Activated T-cell treated with anti-CD3 and anti-CD28 coated beads, Interleukin-2, amount 50 U/mL, for 4 hours (primary cell): ENCODE data around the gene LILRA2. TPM values are rescaled to one million over a fixed set of nuclear protein-coding genes. Genes with fewer than 3 reads are reported as not detected.
"Not testable (repeated sequence)": the region's sequence is repeated elsewhere in the genome, so short reads cannot be mapped to it uniquely, and the experiment has no call there.

Experiments used
- ATAC-seq, 2 donors: fragments of 200-7000 bp; cut with Tn5 transposase; one replicate each; pipeline ENCODE4 v1.10.0; 2021
- DNase-seq: peaks from one replicate; pipeline ENCODE4 v3.0.0-alpha.2; 2020
- H3K27me3 Mint-ChIP-seq: one replicate; pipeline ENCODE4 v1.8.0; 2021; ENCODE audit warnings: low read depth, mixed read lengths
- H3K36me3 Mint-ChIP-seq: one replicate; pipeline ENCODE4 v1.8.0; 2022; ENCODE audit warnings: mixed read lengths; ENCODE audit not compliant: insufficient read depth
- H3K4me1 Mint-ChIP-seq: one replicate; pipeline ENCODE4 v1.8.0; 2021; ENCODE audit warnings: low read depth, mixed read lengths
- H3K4me3 Mint-ChIP-seq: one replicate; pipeline ENCODE4 v1.8.0; 2021; ENCODE audit warnings: mild to moderate bottlenecking, moderate library complexity, mixed read lengths
- H3K9me3 Mint-ChIP-seq: one replicate; pipeline ENCODE4 v1.8.0; 2021; ENCODE audit warnings: mixed read lengths
- total RNA-seq, 3 donors: library from RNA; stranded (reverse); gene quantifications; one replicate each; pipeline ENCODE4 v1.2.1, GENCODE V29; 2021

The LILRA2 gene
- total RNA-seq, 3 donors from 2014 or later = not detected

- no peak overlapping the region for H3K4me3 Mint-ChIP-seq
- H3K27me3 Mint-ChIP-seq = peaks cover 26% of the 10 kb centered on the region
- H3K9me3 Mint-ChIP-seq = peaks cover 16% of the 10 kb centered on the region
- DNase-seq = no peak
- no peak for ATAC-seq
- no peaks in the 10 kb centered on the region for H3K4me1 Mint-ChIP-seq
- no peaks in the 10 kb centered on the region for H3K36me3 Mint-ChIP-seq
These were observed 35.8 kb downstream of the LILRA2 start for GRCh38 chr19:54609356-54609791.

GRCh38 chr19:54612428-54612827 is 38.8 kb downstream of the LILRA2 start:
- Mint-ChIP-seq H3K4me3 (no peak overlapping the region), H3K4me1 (peaks cover 5% of the 10 kb centered on the region), H3K9me3 (peaks cover 8% of the 10 kb centered on the region), H3K27me3 (peaks cover 7% of the 10 kb centered on the region), H3K36me3 (no peaks in the 10 kb centered on the region)
- DNase-seq (no peak), ATAC-seq (no peak)

DNA sequence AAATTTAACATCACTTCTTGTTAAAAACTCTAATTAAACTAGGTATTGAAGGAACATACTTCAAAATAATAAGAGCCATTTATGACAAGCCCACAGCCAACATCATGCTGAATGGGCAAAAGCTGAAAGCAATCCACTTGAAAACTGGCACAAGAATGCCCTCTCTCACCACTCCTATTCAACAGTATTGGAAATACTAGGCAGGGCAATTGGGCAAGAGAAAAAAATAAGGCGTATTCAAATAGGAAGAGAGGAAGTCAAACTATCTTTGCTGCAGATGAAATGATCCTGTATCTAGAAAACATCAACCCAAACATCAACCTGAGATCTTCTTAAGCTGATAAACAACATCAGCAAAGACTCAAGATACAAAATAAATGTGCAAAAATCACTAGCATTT is 41.1 kb downstream of the LILRA2 start:
- ATAC-seq (no peak), DNase-seq (no peak)
- Mint-ChIP-seq H3K4me1 (peaks cover 5% of the 10 kb centered on the region), H3K27me3 (peaks cover 3% of the 10 kb centered on the region), H3K9me3 (peaks cover 8% of the 10 kb centered on the region), H3K36me3 (no peaks in the 10 kb centered on the region), H3K4me3 (no peak overlapping the region)

- H3K36me3 Mint-ChIP-seq = no peaks in the 10 kb centered on the region
- ATAC-seq = no peak
- H3K4me1 Mint-ChIP-seq = peaks cover 5% of the 10 kb centered on the region
- no peak for DNase-seq
- no peaks in the 10 kb centered on the region for H3K27me3 Mint-ChIP-seq
- peaks cover 8% of the 10 kb centered on the region for H3K9me3 Mint-ChIP-seq
- no peak overlapping the region for H3K4me3 Mint-ChIP-seq
These were observed 42.5 kb downstream of the LILRA2 start for GRCh38 chr19:54616057-54616456.

DNA sequence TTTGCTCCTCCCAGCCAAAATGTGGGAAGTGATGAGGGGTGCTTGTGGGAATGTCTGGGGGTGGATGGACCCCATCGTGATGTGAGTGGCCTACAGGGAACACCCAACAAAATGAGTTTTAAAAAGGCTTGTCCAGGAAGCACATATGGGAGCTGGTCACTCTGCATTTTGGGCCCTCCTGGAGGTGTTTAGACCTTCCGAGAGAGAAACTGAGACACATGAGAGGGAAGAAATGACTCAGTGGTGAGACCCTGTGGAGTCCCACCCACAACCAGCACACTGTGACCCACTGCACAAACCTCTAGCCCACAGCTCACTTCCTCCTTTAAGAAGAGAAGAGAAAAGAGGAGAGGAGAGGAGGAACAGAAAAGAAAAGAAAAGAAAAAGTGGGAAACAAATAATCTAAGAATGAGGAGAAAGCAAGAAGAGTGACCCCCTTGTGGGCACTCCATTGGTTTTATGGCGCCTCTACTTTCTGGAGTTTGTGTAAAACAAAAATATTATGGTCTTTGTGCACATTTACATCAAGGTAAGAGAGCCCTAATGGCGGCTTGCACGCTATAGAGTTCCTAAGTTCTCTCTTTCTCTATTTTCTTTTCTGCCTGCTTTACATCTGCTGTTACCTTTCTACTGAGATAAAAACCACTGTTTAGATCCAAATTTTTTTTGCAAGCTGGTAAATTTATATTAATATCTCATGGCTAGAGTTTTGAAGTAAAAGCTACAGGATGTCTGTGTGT is 43.4 kb downstream of the LILRA2 start:
- DNase-seq (no peak), ATAC-seq (no peak)
- Mint-ChIP-seq H3K27me3 (no peaks in the 10 kb centered on the region), H3K36me3 (no peaks in the 10 kb centered on the region), H3K4me1 (peaks cover 5% of the 10 kb centered on the region), H3K9me3 (peaks cover 8% of the 10 kb centered on the region), H3K4me3 (peak overlapping the region; percentile 69)

DNA sequence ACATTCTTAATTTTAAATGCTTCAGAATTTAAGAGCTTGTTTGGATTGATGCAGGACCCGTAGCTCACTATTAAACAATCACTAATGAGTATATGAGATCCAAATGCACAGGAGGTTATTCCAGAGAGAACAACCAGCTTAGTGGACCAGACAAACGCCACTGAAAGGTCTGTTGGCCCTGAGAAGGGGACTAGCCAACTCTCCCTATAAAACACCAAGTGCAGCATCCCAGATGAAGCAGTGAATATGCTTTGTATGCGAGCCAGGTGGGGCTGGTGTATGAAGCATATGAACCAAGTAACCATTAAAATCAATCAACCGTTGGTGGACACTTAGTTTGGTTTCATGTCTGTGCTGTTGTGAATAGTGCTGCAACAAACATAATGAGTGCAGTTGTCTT is 46.9 kb downstream of the LILRA2 start:
- Mint-ChIP-seq H3K4me3 (no peak overlapping the region), H3K27me3 (no peaks in the 10 kb centered on the region), H3K4me1 (peaks cover 11% of the 10 kb centered on the region), H3K9me3 (no peaks in the 10 kb centered on the region), H3K36me3 (no peaks in the 10 kb centered on the region)
- DNase-seq = no peak
- no peak for ATAC-seq

DNA sequence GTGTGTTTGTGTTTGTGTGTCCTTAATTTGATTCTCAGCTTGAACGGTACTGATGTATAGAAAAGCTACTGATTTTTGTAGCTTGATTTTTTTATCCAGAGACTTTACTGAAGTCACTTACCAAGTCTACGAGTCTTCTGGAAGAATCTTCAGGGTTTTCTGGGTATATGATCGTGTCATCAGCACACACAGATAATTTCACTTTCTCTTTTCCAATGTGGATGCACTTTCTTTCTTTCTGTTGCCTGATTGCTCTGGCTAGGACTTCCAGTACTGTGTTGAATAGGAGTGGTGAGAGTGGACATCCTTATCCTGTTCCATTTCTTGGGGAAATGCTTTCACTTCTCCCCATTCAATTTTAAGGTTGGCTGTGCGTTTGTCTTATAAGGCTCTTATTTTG is 48.8 kb downstream of the LILRA2 start:
- H3K4me3 Mint-ChIP-seq = peak overlapping the region; percentile 17
- H3K9me3 Mint-ChIP-seq = no peaks in the 10 kb centered on the region
- H3K4me1 Mint-ChIP-seq = peaks cover 9% of the 10 kb centered on the region
- ATAC-seq (no peak), DNase-seq (no peak)
- peaks cover 15% of the 10 kb centered on the region for H3K27me3 Mint-ChIP-seq
- H3K36me3 Mint-ChIP-seq = no peaks in the 10 kb centered on the region

DNA sequence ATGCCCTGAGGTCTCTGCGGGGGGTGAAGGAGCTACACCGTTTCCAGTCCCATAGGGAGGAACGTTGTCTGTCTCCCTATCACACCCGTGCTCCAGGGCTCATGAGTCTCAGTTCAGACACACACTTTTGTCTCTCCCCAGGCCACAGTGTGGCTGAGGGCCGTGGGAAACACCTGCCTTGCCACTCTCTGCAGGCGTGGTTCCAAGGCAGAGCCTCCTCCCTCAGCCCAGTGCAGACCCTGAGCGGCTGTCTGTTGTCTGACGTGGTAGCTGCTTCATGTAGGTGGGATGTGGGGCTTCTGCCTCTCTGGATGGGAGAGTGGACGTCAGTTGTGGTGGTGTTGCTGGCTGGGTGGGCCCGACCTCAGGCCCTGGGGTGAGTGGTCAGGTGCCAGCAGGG is 50.6 kb downstream of the LILRA2 start:
- not testable (repeated sequence) for H3K36me3 Mint-ChIP-seq, ATAC-seq, H3K4me1 Mint-ChIP-seq, DNase-seq, H3K9me3 Mint-ChIP-seq, H3K4me3 Mint-ChIP-seq
- H3K27me3 Mint-ChIP-seq = peaks cover 27% of the 10 kb centered on the region

DNA sequence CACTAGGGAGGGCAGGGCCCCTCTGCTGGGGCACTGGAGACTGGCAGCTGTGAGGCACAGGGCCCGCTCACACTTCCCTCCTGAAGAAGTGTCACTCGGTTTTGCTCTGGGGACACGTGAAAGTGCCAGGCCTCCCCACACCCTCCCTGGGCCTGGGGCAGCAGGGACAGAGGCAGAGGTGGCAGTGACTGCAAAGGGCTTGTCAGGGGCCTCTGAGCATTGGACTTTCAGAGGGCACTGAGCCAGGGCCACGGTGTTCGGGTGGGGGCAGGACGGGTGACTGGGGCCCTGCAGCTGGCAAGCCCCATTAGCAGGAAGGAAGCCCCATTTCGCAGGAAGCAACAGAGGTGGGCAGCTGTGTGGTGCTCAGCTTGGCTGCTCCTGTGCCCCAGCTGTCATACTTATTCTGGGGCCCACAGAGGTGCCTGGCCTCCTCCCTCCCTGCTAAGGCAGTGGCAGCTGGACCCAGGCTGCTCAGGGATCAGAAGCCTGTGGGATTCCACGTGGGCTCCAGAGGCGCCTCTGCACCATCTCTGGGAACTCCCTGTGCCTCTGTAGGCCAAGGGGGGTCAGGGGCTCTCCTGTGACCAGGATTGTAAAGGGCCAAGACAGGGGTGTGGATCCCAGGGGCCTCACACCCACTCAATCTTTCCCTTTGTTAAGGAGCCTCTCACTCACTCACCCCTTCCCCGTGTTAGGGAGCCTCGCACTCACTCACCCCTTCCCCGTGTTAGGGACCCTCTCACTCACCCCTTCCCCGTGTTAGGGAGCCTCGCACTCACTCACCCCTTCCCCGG is 51.5 kb downstream of the LILRA2 start:
- H3K4me1 Mint-ChIP-seq = peaks cover 10% of the 10 kb centered on the region
- H3K9me3 Mint-ChIP-seq, DNase-seq, H3K36me3 Mint-ChIP-seq, ATAC-seq, H3K4me3 Mint-ChIP-seq: not testable (repeated sequence)
- H3K27me3 Mint-ChIP-seq = peaks cover 33% of the 10 kb centered on the region

DNA sequence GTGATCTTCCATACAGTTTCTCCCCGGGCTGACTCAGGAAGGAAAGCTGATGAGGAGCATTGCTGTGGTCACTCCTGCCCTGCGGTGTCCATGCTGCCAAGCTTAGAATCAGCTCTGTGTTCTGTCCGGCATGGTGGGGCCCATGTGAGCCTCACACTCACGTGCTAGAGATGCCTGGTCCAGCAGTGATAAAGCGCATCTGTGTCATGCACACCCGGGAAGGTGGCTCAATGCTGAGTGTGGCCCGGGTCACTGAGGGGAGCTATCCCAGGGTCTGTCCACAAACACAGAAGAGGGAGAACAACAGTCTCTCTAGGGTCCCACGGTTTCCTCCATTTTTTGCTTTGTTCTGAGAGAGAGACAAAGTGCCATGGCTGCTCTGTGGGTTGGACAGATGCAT is 53.2 kb downstream of the LILRA2 start:
- H3K4me1 Mint-ChIP-seq = peaks cover 13% of the 10 kb centered on the region
- H3K36me3 Mint-ChIP-seq = no peaks in the 10 kb centered on the region

DNA sequence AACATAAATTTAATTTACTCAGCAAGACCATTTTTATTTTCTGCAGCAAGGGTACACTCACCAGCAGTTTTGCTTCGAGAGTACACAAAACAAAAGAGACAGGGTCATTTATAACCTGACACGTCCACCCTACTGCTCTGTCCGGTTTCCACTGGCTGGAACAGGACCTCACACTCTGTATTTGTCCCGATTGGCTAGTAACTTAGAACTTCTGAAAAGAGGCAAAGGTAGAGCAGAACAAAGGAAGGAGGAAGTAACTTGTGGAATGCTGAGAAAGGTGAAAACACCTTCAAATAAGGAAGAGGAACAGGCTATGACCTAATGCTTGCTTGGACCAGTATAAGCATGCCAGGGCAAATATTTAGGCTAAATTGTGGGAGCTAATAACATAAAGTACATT is 54.3 kb downstream of the LILRA2 start:
- H3K4me3 Mint-ChIP-seq, H3K9me3 Mint-ChIP-seq, H3K36me3 Mint-ChIP-seq, DNase-seq, ATAC-seq: not testable (repeated sequence)
- H3K27me3 Mint-ChIP-seq = peaks cover 54% of the 10 kb centered on the region
- H3K4me1 Mint-ChIP-seq = peaks cover 13% of the 10 kb centered on the region

More for the DNA sequence above, 53.2 kb downstream of the LILRA2 start:
- peaks cover 46% of the 10 kb centered on the region for H3K27me3 Mint-ChIP-seq
- no peaks in the 10 kb centered on the region for H3K9me3 Mint-ChIP-seq
- DNase-seq (no peak), ATAC-seq (no peak)
- H3K4me3 Mint-ChIP-seq = no peak overlapping the region

GRCh38 chr19:54630262-54630661 is 56.7 kb downstream of the LILRA2 start, which contains the start of gene LILRB1:
TSS of gene LILRB1 (plus strand) at chr19:54630484. CDS start at chr19:54631074, 590 bp downstream.
- peaks cover 54% of the 10 kb centered on the region for H3K27me3 Mint-ChIP-seq
- not testable (repeated sequence) for H3K4me3 Mint-ChIP-seq, H3K4me1 Mint-ChIP-seq, H3K36me3 Mint-ChIP-seq, ATAC-seq, H3K9me3 Mint-ChIP-seq, DNase-seq

GRCh38 chr19:54630782-54631181 is 57.2 kb downstream of the LILRA2 start:
- peaks cover 7% of the 10 kb centered on the region for H3K4me1 Mint-ChIP-seq
- H3K4me3 Mint-ChIP-seq = no peak overlapping the region
- no peak for ATAC-seq
- H3K27me3 Mint-ChIP-seq = peaks cover 51% of the 10 kb centered on the region
- DNase-seq = no peak
- H3K36me3 Mint-ChIP-seq = no peaks in the 10 kb centered on the region
- no peaks in the 10 kb centered on the region for H3K9me3 Mint-ChIP-seq

GRCh38 chr19:54631489-54632337 is 58.1 kb downstream of the LILRA2 start:
- DNase-seq, ATAC-seq, H3K9me3 Mint-ChIP-seq, H3K4me1 Mint-ChIP-seq, H3K4me3 Mint-ChIP-seq, H3K36me3 Mint-ChIP-seq: not testable (repeated sequence)
- peaks cover 46% of the 10 kb centered on the region for H3K27me3 Mint-ChIP-seq
